Motor neuron (in vitro differentiated cells): ENCODE results near the gene CCL4. TPM values are rescaled to one million over a fixed set of nuclear protein-coding genes. Genes with fewer than 3 reads are reported as not detected.

Source experiments
- total RNA-seq, 8 experiments: library from RNA; unstranded; fragments of 300-600 nt; gene quantifications; 2 replicates each; pipeline versions ENCODE4 v1.2.3 to v1.2.4, GENCODE V29; 2022

CCL4 gene
- total RNA-seq, 8 experiments from 2014 or later: 0.13 to 0.52 (median 0.37) TPM; not detected in 4

Other genes with a start within 250 kb of the CCL4 start
- gene HEATR9, start 234.9 kb upstream of the CCL4 start, total RNA-seq: under 1 TPM in 5 of 8 experiments, not detected in 3; 0.08 to 0.18 (median 0.14) TPM
- gene CCL5, start 223.5 kb upstream of the CCL4 start, total RNA-seq: under 1 TPM in 3 of 8 experiments, not detected in 5; 0.47 to 0.97 (median 0.51) TPM
- gene RDM1, start 173.1 kb upstream of the CCL4 start, total RNA-seq: 1 to 10 TPM in 2 of 8 experiments, under 1 TPM in 5, not detected in 1; 0.21 to 3.7 (median 0.76) TPM
- gene LYZL6, start 160.1 kb upstream of the CCL4 start, total RNA-seq: under 1 TPM in 1 of 8 experiments, not detected in 7; 0.66 TPM
- gene CCL16, start 122.3 kb upstream of the CCL4 start, total RNA-seq: under 1 TPM in 1 of 8 experiments, not detected in 7; 0.24 TPM
- under 1 TPM in 3 of 8 experiments, not detected in 5; 0.14 to 0.52 (median 0.15) TPM for gene CCL14, start 117.1 kb upstream of the CCL4 start, total RNA-seq
- gene CCL15, start 102.3 kb upstream of the CCL4 start, total RNA-seq: under 1 TPM in 3 of 8 experiments, not detected in 5; 0.21 to 0.47 (median 0.41) TPM
- not detected for gene CCL23, start 85.9 kb upstream of the CCL4 start, total RNA-seq
- gene CCL18, start 39.6 kb upstream of the CCL4 start, total RNA-seq: under 1 TPM in 4 of 8 experiments, not detected in 4; 0.29 to 0.73 (median 0.59) TPM
- under 1 TPM in 2 of 8 experiments, not detected in 6; 0.13 to 0.24 TPM for gene CCL3, start 13.7 kb upstream of the CCL4 start, total RNA-seq
- gene TBC1D3B, start 72.8 kb downstream of the CCL4 start, total RNA-seq: 1 to 10 TPM in 7 of 8 experiments, under 1 TPM in 1; 0.57 to 3.8 (median 2.1) TPM
- under 1 TPM in 3 of 8 experiments, not detected in 5; 0.14 to 0.24 (median 0.18) TPM for gene CCL3L1, start 92.9 kb downstream of the CCL4 start, total RNA-seq
- gene CCL4L2, start 107.2 kb downstream of the CCL4 start, total RNA-seq: under 1 TPM in 4 of 8 experiments, not detected in 4; 0.31 to 0.81 (median 0.55) TPM
- under 1 TPM in 6 of 8 experiments, not detected in 2; 0.11 to 0.77 (median 0.37) TPM for gene TBC1D3I, start 160.7 kb downstream of the CCL4 start, total RNA-seq
- gene TBC1D3G, start 220.1 kb downstream of the CCL4 start, total RNA-seq: 1 to 10 TPM in 1 of 8 experiments, under 1 TPM in 1, not detected in 6; 0.31 to 1.5 TPM